ENCODE data around the gene DNMT3A. TPM values are rescaled to one million over a fixed set of nuclear protein-coding genes. Genes with fewer than 3 reads are reported as not detected.

The DNMT3A gene
- total and polyA plus RNA-seq, 2 donors (not counting 3 experiments of a cell fraction or from before 2014, with no cell fraction given), result 23.3 to 71.7 TPM

DNA sequence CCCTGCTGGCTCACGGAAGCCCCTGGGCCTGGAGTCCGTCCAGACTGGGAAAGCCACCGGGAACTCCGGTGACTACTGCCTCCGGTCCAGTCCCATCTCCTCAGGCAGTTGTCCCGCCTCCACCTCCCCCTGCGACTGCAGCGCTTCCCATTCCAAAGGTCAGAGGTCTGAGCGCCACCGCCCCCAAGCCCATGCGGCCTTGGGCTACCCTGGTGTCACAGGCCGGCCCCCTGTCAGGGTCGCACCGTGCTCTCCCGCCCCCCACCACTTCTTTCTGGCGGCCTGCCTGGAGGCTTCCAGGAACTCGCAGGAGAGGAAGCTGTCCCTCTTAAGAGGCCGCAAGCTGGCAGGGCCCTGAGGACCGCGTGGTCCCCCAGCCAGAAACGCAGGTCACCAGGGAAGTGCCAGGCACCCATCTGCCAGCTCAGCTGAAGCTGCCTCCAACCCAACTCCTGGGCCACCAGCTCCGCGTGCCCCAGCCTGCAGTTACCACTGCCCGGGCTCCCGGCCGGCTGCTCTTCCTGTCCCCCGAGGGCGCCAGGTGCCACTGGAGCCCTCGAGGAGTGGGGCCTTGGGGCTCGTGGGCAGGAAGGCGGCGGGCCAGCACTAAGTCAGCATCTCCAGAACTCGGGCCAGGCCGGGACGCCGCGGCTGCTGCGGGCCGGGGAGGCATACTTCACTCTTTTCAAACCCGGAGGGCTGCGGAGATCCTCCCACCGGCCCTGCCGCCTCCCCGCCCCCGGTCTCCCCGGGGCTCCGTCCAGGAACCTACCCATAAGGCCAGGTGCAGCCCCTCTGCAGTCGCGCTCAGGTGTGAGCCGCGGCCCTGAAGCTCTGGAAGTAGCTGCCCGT lies 90.1 kb downstream of the DNMT3A start:
- ChIA-PET POLR2A (interaction anchor here (0.6 kb wide), 1 partner anchor 130 kb away, joined by 3 read pairs; no protein-coding TSS in a partner anchor), CTCF (interaction anchor here (0.8 to 2.2 kb wide), 6 partner anchors 12 to 110 kb away, joined by 3 to 10 read pairs (median 4); no protein-coding TSS in a partner anchor)
- peak; percentile 76 for FAIRE-seq
- H3K4me2 ChIP-seq (ENCODE audit: insufficient read depth, low read length), result peak overlapping the region; percentile 67
- intact Hi-C loops (cut with micrococcal nuclease), result loop anchor here (1.0 kb wide), 1 partner anchor 91 kb away; no protein-coding TSS in a partner anchor
- peaks cover 2 to 13% of the 10 kb centered on the region in 2 experiments for H3K36me3 ChIP-seq (ENCODE audit: control insufficient read depth in 2 of 2, extremely low read depth in 1 of 2, insufficient read depth in 2 of 2, low read length in 2 of 2)
- peak; percentile 64 for DNase-seq (ENCODE audit: low read depth, low spot score)
- peaks cover 16% of the 10 kb centered on the region for H3K79me2 ChIP-seq (ENCODE audit: control insufficient read depth, insufficient read depth, low read length)
- H3K4me3 ChIP-seq (replicated peaks in 1 of 3; ENCODE audit: insufficient read depth in 1 of 3, low read depth in 1 of 3, low read length in 3 of 3), result peak overlapping the region; percentile 23 to 59 (median 34)
- H3K9me1 ChIP-seq (replicated peaks; ENCODE audit: control insufficient read depth, extremely low read depth, insufficient read depth, low read length), result no peaks in the 10 kb centered on the region
- no peaks in the 10 kb centered on the region for H3K27me3 ChIP-seq (ENCODE audit: control insufficient read depth in 2 of 2, insufficient read depth in 2 of 2, low read length in 2 of 2)
- dilution Hi-C loops (cut with MboI; ENCODE audit: extremely low pct_ligation_motif_present, low sequenced_read_pairs), result no loop called here
- no peaks in the 10 kb centered on the region for H4K20me1 ChIP-seq (replicated peaks; ENCODE audit: control insufficient read depth, extremely low read depth, insufficient read depth, low read length)
- no peak for TF ChIP-seq MYC (IDR thresholded peaks at IDR 0.05; ENCODE audit: low read depth, low read length)
- TF ChIP-seq POLR2AphosphoS5 (IDR thresholded peaks at IDR 0.05; ENCODE audit: insufficient read depth, low read depth, low read length), result peak; percentile 13
- H3K27ac ChIP-seq (ENCODE audit: insufficient read depth, low read depth, low read length), result peak overlapping the region; percentile 74
- peak overlapping the region; percentile 85 for H3K9ac ChIP-seq (replicated peaks; ENCODE audit: extremely low read depth, insufficient read depth, low read length)
- peaks cover 21% of the 10 kb centered on the region for H3K4me1 ChIP-seq (ENCODE audit: control insufficient read depth, extremely low read depth, insufficient read depth, low read length)
- H2AFZ ChIP-seq (ENCODE audit: low read depth, low read length), result peak overlapping the region; percentile 85
- no TSS peak for BruUV-seq (replicated peaks)
- H3K9me3 ChIP-seq (replicated peaks; ENCODE audit: control insufficient read depth, insufficient read depth, low read length), result no peaks in the 10 kb centered on the region

DNA sequence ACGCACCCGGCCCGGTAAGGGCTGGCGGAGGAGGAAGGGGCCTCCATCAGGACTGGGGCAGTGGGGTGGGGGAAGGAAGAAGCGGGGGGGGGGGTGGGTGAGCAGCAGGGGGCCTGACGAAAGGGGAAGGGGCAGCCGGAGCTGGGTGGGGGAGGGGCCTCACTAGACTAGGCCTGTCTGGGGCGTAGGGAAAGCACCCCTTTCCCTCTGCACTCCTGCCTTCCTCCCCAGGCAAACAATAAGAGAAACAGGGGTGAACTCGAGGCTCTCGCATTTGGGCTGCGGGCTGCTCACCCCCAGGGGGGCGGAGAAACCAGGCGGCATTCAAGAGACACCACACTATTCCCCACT lies 90.7 kb downstream of the DNMT3A start:
- Histone ChIP-seq H3K4me3 (replicated peaks in 1 of 3; ENCODE audit: insufficient read depth in 1 of 3, low read depth in 1 of 3, low read length in 3 of 3) (peak overlapping the region; percentile 23 to 59 (median 34)), H3K9me3 (replicated peaks; ENCODE audit: control insufficient read depth, insufficient read depth, low read length) (no peaks in the 10 kb centered on the region), H3K9ac (replicated peaks; ENCODE audit: extremely low read depth, insufficient read depth, low read length) (peak overlapping the region; percentile 85), H4K20me1 (replicated peaks; ENCODE audit: control insufficient read depth, extremely low read depth, insufficient read depth, low read length) (no peaks in the 10 kb centered on the region), H3K27ac (ENCODE audit: insufficient read depth, low read depth, low read length) (peak overlapping the region; percentile 74), H3K4me2 (ENCODE audit: insufficient read depth, low read length) (peak overlapping the region; percentile 67), H3K4me1 (ENCODE audit: control insufficient read depth, extremely low read depth, insufficient read depth, low read length) (peaks cover 21% of the 10 kb centered on the region), H3K79me2 (ENCODE audit: control insufficient read depth, insufficient read depth, low read length) (peaks cover 16% of the 10 kb centered on the region), H3K9me1 (replicated peaks; ENCODE audit: control insufficient read depth, extremely low read depth, insufficient read depth, low read length) (no peaks in the 10 kb centered on the region), H2AFZ (ENCODE audit: low read depth, low read length) (peak overlapping the region; percentile 85), H3K36me3 (ENCODE audit: control insufficient read depth in 2 of 2, extremely low read depth in 1 of 2, insufficient read depth in 2 of 2, low read length in 2 of 2) (peaks cover 2 to 19% of the 10 kb centered on the region in 2 experiments), H3K27me3 (ENCODE audit: control insufficient read depth in 2 of 2, insufficient read depth in 2 of 2, low read length in 2 of 2) (no peaks in the 10 kb centered on the region)
- dilution Hi-C loops (cut with MboI; ENCODE audit: extremely low pct_ligation_motif_present, low sequenced_read_pairs), result no loop called here
- ChIA-PET POLR2A (no interaction called here), CTCF (interaction anchor here (0.8 to 2.2 kb wide), 5 partner anchors 11 to 273 kb away, joined by 3 to 10 read pairs (median 4); no protein-coding TSS in a partner anchor)
- no TSS peak for BruUV-seq (replicated peaks)
- TF ChIP-seq POLR2A (IDR thresholded peaks at IDR 0.05; ENCODE audit: low read depth, low read length) (no peak), GATA2 (IDR thresholded peaks at IDR 0.05; ENCODE audit: insufficient read depth, insufficient read length, low read depth, low read length) (no peak), EZH2 (IDR thresholded peaks at IDR 0.05; ENCODE audit: borderline replicate concordance, low read depth, low read length, severe bottlenecking) (no peak), JUN (IDR thresholded peaks at IDR 0.05; ENCODE audit: borderline replicate concordance, insufficient read depth, insufficient read length, low read depth) (no peak)
- TF ChIP-seq, protein P1, sequence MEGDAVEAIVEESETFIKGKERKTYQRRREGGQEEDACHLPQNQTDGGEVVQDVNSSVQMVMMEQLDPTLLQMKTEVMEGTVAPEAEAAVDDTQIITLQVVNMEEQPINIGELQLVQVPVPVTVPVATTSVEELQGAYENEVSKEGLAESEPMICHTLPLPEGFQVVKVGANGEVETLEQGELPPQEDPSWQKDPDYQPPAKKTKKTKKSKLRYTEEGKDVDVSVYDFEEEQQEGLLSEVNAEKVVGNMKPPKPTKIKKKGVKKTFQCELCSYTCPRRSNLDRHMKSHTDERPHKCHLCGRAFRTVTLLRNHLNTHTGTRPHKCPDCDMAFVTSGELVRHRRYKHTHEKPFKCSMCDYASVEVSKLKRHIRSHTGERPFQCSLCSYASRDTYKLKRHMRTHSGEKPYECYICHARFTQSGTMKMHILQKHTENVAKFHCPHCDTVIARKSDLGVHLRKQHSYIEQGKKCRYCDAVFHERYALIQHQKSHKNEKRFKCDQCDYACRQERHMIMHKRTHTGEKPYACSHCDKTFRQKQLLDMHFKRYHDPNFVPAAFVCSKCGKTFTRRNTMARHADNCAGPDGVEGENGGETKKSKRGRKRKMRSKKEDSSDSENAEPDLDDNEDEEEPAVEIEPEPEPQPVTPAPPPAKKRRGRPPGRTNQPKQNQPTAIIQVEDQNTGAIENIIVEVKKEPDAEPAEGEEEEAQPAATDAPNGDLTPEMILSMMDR (IDR thresholded peaks at IDR 0.05; ENCODE audit: extremely low read depth in 1 of 2, insufficient read depth in 1 of 2, low read depth in 1 of 2, low read length in 2 of 2), result no peak
- intact Hi-C loops (cut with micrococcal nuclease), result no loop called here
- DNase-seq (ENCODE audit: low read depth, low spot score) (no peak), FAIRE-seq (no peak)
